Thyroid gland (tissue), 4 donors: ENCODE results near the gene ALKBH3. TPM values are rescaled to one million over a fixed set of nuclear protein-coding genes. Genes with fewer than 3 reads are reported as not detected.

Experiments used
- DNase-seq, 2 donors: peaks; one replicate each; pipeline ENCODE4 v3.0.0-alpha.2; 2019
- H3K27ac ChIP-seq, 3 donors: fragments of 200-600 bp; sonication (generic); 1 replicate in 2 of 3; 2 replicates in 1 of 3; pipeline ENCODE4 v1.5.1; 2016 to 2019; ENCODE audit warnings: mild to moderate bottlenecking in 1 of 3, moderate library complexity in 1 of 3
- H3K27me3 ChIP-seq: fragments of 200-600 bp; sonication (generic); one replicate; pipeline ENCODE4 v1.5.1; 2019
- H3K36me3 ChIP-seq, 2 donors: fragments of 200-600 bp; sonication (generic); one replicate each; pipeline ENCODE4 v1.5.1; 2016 to 2019
- H3K4me1 ChIP-seq, 2 donors: fragments of 200-600 bp; sonication (generic); one replicate each; pipeline ENCODE4 v1.5.1; 2017 to 2019
- H3K4me3 ChIP-seq, 3 donors: fragments of 200-600 bp; sonication (generic); replicated peaks in 1 of 3; 1 replicate in 2 of 3; 2 replicates in 1 of 3; pipeline ENCODE4 v1.5.1; 2016; ENCODE audit warnings: mild to moderate bottlenecking in 1 of 3
- H3K9me3 ChIP-seq: fragments of 200-600 bp; sonication (generic); one replicate; pipeline ENCODE4 v1.5.1; 2017
- POLR2A ChIP-seq, 2 donors: fragments of 450-650 bp; IDR thresholded peaks; one replicate each; pipeline ENCODE4 v1.6.1; 2017; ENCODE audit warnings: antibody characterized with exemption in 2 of 2, mild to moderate bottlenecking in 2 of 2, moderate library complexity in 1 of 2
- WGBS, 2 donors: methylation state at CpG; one replicate each; pipeline ENCODE4 v1.1.5; 2017; 5-methylcytosine and 5-hydroxymethylcytosine counted together
- intact Hi-C: fragments of 100-400 bp; cut with DNase I; formaldehyde crosslinking; loops from one replicate; pipeline ENCODE4 v1.15.1; 2023
- total RNA-seq, 4 donors: library from RNA; depleted of rRNA; stranded (reverse); fragments of >200 nt; gene quantifications; one replicate each; pipeline ENCODE4 v1.2.3, GENCODE V29; 2016
- TF ChIP-seq, protein P1 (sequence below), 6 experiments: fragments of 200-600 bp in 3 of 6; fragments of 450-650 bp in 3 of 6; sonication (generic) in 3 of 6; IDR thresholded peaks; one replicate each; pipeline ENCODE4 v1.5.1; 2016 to 2019; ENCODE audit warnings: antibody characterized with exemption in 6 of 6, mild to moderate bottlenecking in 2 of 6, inconsistent platforms in 1 of 6, moderate library complexity in 1 of 6

The ALKBH3 gene
- total RNA-seq, 4 donors from 2014 or later = 32.6 to 44.3 (median 40.4) TPM

DNA sequence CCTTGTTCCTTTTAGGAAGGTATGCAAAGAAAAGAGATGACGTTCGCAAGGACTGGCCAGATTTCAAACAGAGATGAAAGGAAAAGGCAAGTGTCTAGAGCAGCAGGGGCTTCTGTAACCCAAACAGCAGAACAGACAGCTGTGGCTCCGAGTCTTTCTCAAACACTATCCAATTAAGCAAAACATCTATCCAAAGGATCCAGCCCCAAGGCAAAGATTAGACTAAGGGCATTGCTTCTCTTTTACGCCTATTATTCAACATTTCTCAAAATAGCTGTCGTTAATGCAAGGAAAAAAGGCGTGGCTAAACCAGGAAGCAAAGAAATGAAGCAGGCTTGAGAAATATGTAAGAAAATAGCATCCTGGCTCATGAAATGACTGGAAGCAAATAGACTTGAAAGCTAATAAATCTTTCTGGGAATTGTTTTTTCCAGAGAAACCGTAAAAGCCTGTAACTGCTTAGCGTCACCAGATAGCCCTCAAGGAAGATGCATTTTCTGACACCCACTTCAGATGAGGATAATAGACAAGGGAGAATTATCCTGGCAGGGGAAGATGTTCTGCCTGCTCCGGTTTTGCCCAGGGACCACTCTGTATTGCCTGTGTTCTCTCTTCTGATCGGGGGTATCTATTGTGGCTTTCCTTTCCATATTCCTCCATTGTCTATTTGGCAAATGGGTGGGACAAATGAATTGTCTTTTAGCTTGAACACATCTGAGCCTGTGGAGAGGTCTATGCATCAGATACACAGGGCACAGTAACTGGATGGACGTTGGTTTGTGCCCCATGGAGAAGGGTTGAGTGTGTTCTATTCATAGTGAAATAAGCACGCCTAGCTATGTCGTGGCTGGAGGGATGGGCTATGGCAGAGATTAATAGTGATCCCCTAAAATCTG, 82.0 kb downstream of the ALKBH3 start:
- intact Hi-C loops = no loop called here

DNA sequence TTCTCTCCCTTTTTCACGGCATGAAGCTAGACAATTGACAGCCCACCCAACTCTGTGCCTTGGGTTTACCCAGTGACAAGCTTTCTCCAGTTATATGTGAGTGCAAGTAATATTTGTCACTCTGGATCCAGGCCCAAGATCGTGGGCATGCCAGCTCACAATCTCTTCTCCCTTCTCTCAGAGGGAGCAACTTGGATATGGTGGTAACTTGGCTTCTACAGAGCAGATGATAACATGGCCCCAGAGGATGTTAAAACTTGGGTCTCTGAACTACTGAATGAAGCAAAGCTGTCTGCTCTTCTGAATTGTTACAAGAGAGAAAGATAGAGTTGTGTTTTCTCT, 82.6 kb downstream of the ALKBH3 start:
- no peak overlapping the region for H3K27ac ChIP-seq
- no peak overlapping the region for H3K4me3 ChIP-seq
- no peak for TF ChIP-seq POLR2A (IDR thresholded peaks at IDR 0.05)
- TF ChIP-seq, protein P1, sequence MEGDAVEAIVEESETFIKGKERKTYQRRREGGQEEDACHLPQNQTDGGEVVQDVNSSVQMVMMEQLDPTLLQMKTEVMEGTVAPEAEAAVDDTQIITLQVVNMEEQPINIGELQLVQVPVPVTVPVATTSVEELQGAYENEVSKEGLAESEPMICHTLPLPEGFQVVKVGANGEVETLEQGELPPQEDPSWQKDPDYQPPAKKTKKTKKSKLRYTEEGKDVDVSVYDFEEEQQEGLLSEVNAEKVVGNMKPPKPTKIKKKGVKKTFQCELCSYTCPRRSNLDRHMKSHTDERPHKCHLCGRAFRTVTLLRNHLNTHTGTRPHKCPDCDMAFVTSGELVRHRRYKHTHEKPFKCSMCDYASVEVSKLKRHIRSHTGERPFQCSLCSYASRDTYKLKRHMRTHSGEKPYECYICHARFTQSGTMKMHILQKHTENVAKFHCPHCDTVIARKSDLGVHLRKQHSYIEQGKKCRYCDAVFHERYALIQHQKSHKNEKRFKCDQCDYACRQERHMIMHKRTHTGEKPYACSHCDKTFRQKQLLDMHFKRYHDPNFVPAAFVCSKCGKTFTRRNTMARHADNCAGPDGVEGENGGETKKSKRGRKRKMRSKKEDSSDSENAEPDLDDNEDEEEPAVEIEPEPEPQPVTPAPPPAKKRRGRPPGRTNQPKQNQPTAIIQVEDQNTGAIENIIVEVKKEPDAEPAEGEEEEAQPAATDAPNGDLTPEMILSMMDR (IDR thresholded peaks at IDR 0.05) = no peak

More for the DNA sequence above, 82.0 kb downstream of the ALKBH3 start:
- H3K4me3 ChIP-seq = no peak overlapping the region
- no peak for TF ChIP-seq POLR2A (IDR thresholded peaks at IDR 0.05)
- TF ChIP-seq, protein P1 (IDR thresholded peaks at IDR 0.05) = no peak
- DNase-seq = no peak
- H3K27ac ChIP-seq = no peak overlapping the region
- H3K4me1 ChIP-seq = no peaks in the 10 kb centered on the region
- H3K36me3 ChIP-seq = no peaks in the 10 kb centered on the region
- H3K9me3 ChIP-seq = no peaks in the 10 kb centered on the region
- H3K27me3 ChIP-seq = no peaks in the 10 kb centered on the region
- 44 to 47% methylated on average over 13 of the region's 13 CpGs for WGBS, 2 donors

DNA sequence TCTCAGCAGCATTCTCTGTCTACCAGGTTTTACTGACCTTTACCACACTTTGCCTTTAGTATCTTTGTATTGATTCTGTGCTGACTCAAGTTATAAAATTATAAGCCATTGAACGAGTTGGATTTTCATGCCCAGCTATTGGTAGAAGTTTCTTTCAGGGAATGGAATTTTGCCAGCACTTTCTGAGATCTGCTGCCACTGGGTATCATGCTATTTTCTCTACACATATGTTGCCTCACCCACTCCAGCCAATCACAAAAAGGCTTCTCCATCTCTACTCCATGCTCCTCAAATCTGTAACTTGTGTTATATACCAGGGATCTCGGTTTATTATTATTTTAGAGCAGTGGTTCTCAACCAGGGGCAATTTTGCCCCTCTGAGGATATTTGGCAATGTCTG, 87.0 kb downstream of the ALKBH3 start:
- H3K27ac ChIP-seq = no peak overlapping the region
- TF ChIP-seq, protein P1 (IDR thresholded peaks at IDR 0.05) = no peak
- no peak for TF ChIP-seq POLR2A (IDR thresholded peaks at IDR 0.05)
- intact Hi-C loops = no loop called here
- no peaks in the 10 kb centered on the region for H3K9me3 ChIP-seq
- 75 to 79% methylated on average over 2 of the region's 2 CpGs for WGBS, 2 donors
- no peaks in the 10 kb centered on the region for H3K36me3 ChIP-seq
- DNase-seq = no peak
- no peak overlapping the region for H3K4me3 ChIP-seq
- no peaks in the 10 kb centered on the region for H3K27me3 ChIP-seq
- no peaks in the 10 kb centered on the region for H3K4me1 ChIP-seq

More for the DNA sequence above, 82.6 kb downstream of the ALKBH3 start:
- no peaks in the 10 kb centered on the region for H3K4me1 ChIP-seq
- no peaks in the 10 kb centered on the region for H3K9me3 ChIP-seq
- WGBS, 2 donors = 68 to 70% methylated on average over 2 of the region's 2 CpGs
- DNase-seq = no peak
- intact Hi-C loops = no loop called here
- no peaks in the 10 kb centered on the region for H3K27me3 ChIP-seq
- H3K36me3 ChIP-seq = no peaks in the 10 kb centered on the region

DNA sequence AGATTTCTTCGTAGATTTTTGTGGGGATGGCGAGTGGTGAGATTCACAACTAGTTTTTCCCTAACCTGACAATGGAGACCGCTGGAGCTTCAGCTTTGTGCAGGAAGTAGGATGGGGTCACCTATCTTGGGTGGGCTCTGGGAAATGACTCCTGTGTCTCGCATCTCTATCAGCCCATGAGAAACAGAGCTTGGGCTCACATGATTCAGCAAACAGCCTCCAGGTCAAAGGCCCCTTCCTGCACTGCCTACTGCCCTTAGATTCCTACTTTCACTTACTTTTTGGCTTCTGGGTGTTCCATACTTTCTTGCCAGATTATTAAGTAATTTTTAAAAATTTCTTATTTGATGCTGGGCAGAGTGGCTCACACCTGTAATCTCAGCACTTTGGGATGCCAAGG, 88.1 kb downstream of the ALKBH3 start:
- Histone ChIP-seq H3K27ac (no peak overlapping the region), H3K4me1 (no peaks in the 10 kb centered on the region), H3K9me3 (no peaks in the 10 kb centered on the region), H3K27me3 (no peaks in the 10 kb centered on the region), H3K36me3 (no peaks in the 10 kb centered on the region), H3K4me3 (no peak overlapping the region)
- DNase-seq = no peak
- TF ChIP-seq POLR2A (IDR thresholded peaks at IDR 0.05) = no peak
- TF ChIP-seq, protein P1 (IDR thresholded peaks at IDR 0.05) = no peak
- intact Hi-C loops = no loop called here
- 72 to 85% methylated on average over 4 of the region's 4 CpGs for WGBS, 2 donors

DNA sequence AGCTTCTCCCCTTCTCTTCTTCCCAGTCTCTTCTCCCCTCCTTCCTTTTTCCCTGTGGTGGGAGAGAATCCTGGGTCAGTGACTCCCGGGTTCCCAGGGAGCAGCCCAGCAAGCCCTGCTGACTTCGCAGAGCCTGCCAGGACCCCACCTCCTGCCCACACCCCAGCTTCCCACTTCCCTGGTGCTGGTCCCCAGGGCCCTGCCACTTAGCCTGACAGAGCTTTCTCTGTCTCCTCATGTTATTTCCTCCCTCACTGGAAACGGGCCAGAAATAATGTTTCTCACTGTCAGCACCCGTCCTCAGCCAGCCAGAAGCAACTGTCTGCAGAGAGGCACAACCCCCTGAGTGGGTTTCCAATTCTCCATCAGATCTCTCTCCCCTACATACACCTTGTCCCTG, 88.9 kb downstream of the ALKBH3 start:
- WGBS, 2 donors = 15 to 20% methylated on average over 4 of the region's 4 CpGs
- TF ChIP-seq, protein P1 (IDR thresholded peaks at IDR 0.05) = no peak
- TF ChIP-seq POLR2A (IDR thresholded peaks at IDR 0.05) = no peak
- Histone ChIP-seq H3K9me3 (no peaks in the 10 kb centered on the region), H3K4me3 (no peak overlapping the region), H3K27me3 (no peaks in the 10 kb centered on the region), H3K27ac (no peak overlapping the region), H3K36me3 (no peaks in the 10 kb centered on the region), H3K4me1 (no peaks in the 10 kb centered on the region)
- DNase-seq = no peak
- intact Hi-C loops = no loop called here
